HG02938 (cell line): ENCODE results near the gene ACTL7A.
"Not testable (repeated sequence)": the region's sequence is repeated elsewhere in the genome, so short reads cannot be mapped to it uniquely, and the experiment has no call there.

Source experiments
- ATAC-seq: cut with Tn5 transposase; IDR thresholded peaks from one replicate; pipeline ENCODE4 v1.9.1; 2021; ENCODE audit warnings: mild to moderate bottlenecking, moderate library complexity; ENCODE audit not compliant: unreplicated experiment

Gene ACTL7A, protein sequence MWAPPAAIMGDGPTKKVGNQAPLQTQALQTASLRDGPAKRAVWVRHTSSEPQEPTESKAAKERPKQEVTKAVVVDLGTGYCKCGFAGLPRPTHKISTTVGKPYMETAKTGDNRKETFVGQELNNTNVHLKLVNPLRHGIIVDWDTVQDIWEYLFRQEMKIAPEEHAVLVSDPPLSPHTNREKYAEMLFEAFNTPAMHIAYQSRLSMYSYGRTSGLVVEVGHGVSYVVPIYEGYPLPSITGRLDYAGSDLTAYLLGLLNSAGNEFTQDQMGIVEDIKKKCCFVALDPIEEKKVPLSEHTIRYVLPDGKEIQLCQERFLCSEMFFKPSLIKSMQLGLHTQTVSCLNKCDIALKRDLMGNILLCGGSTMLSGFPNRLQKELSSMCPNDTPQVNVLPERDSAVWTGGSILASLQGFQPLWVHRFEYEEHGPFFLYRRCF

DNA sequence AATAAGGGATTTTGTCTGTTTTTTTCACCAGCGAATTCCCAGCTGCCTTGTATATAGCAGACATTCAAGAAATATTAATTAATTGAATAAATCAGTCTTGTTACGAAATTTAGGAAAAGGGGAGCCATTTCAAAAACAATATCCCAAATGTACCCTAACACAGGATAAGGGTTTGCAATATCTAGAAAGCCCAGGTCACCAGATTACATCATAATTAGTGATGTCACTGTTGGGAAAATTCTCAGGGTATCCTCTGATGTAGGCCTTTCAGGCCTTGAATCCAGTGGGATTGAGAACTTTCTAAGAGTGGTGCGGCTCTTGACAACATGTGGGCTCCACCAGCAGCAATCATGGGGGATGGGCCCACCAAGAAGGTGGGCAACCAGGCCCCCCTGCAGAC lies at the start of gene ACTL7A:
Gene ACTL7A (plus strand): TSS at position 270 of the 400 bp plus-strand sequence. CDS start 57 bp downstream, at position 327.
- ATAC-seq: no peak

DNA sequence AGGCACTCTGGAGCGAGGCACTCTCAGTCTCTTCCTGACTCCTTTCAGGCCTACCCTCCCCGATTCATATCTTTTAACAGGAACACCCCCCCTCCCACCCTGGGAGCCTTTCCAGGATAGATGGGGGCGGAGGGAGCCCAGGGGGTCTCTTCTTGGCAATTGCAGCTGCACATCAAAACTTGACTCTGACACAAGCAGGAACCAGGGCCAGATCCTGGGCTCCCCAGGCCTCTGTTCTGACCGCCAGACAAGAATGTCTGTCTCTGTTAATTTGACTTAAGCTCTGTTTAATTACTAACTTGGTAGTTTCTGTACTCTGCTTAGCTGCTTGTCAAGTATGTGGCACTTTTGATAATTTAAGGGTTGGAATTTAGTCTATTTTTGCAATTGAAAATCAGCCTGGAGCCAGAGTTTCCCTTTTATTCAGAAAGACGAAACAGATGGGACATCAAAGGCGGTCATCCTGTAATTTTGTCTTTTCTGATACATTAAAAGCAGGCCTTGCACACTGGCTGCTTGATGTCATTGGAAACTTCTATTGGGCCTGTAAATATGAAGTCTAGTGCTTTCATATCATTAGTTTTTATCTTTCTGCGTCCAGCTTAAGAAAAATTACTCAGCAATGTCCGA lies 49.6 kb upstream of the ACTL7A start:
- ATAC-seq: no peak

DNA sequence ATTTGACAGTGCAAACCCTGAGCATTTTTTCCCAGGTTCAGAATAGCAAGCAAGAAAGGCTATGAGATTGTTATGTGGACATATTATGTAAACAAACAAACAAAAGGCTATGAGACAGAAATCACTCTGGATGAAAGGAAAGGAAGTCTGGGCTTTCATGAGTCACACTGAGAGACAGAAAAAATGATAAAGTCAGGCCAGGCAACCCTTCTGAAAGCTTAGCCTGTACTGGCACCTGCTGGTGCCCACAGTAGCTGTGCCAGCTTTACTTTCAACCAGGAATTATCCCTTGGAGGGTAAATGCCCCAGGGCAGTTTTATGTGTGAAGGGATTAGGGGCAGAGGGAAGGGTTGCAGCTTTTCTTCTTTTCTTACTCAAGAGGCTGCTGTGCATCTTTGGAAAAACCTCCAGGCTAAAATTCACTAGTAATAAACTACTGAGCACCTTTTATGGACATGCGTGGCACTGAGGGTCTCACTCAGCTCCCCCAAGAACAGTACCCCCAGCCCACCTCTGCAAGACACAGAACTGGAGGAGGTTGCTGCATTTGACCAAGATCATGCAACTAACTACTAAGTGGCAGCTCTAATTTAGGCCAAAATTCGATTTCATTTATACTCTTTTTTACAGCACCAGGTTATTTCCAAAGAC lies 48.0 kb upstream of the ACTL7A start:
- ATAC-seq: no peak

DNA sequence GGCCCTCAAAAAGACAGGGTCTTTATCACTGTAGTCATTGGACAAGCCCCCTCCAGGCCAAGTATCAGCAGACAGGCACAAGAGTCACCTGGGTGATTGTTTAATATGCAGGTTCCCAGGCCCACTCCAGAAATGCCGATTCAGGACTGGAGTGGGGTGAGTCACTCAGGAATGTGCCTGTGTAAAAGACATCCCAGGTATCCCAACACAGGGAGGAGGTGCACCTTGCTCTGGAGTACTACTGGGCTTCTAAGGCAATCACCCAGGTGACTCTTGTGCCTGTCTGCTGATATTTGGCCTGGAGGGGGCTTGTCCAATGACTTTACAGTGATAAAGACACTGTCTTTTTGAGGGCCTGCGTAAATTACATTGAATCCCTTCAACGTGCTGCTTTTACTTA lies 46.9 kb upstream of the ACTL7A start:
- no peak for ATAC-seq

DNA sequence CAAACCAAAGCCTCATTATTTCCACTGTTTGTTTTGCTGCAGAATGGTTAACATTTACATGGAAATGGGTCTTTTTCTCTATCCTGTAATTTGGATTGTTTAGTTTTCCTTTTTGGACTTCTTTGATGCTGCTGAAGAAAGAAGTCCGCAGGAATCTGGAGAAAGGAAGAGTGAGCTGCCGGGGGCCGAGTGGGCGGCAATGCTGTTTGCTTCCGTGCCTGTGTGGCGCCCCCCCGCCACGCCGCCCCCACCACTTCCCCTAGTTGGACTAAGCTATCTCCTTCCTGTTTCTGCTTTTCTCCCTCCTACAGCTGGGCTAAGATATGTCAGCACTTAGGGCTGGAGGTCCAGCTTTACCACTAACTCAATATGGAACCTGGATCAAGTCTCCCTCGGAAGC lies 46.0 kb upstream of the ACTL7A start:
- ATAC-seq: no peak

DNA sequence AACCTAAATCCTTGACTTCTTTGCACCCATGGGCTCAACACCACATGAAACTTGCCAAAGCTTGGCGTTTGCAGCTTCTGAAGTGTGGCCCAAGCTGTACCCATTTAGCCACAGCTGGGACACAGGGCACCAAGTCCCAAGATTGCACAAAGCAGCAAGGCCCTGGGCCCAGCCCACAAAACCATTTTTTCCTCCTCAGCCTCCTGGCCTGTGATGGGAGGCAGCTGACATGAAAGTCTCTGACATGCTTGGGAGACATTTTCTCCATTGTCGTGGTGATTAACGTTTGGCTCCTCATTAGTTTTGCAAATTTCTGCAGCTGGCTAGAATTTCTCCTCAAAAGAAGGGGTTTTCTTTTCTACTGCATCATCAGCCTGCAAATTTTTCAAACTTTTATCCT lies 38.2 kb upstream of the ACTL7A start:
- ATAC-seq: no peak

DNA sequence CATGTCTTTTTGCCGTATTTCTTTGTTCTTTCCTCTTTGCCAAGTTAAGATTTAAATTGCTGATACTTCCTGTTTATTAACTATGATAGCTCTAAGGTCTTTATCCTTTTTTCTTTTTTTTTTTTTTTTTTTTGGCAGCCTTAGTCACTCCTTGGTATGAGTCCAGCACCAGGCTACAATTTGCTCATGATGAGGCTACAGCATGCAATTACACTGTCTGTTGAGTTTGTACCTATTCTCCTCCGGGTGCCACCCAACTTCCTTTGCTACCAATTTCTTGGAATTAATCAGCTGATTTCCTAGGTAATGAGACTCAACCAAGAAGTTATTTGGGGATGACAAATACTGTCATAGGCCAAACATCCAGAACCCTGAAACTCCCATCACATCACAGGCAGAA lies 31.8 kb upstream of the ACTL7A start:
- ATAC-seq: no peak

DNA sequence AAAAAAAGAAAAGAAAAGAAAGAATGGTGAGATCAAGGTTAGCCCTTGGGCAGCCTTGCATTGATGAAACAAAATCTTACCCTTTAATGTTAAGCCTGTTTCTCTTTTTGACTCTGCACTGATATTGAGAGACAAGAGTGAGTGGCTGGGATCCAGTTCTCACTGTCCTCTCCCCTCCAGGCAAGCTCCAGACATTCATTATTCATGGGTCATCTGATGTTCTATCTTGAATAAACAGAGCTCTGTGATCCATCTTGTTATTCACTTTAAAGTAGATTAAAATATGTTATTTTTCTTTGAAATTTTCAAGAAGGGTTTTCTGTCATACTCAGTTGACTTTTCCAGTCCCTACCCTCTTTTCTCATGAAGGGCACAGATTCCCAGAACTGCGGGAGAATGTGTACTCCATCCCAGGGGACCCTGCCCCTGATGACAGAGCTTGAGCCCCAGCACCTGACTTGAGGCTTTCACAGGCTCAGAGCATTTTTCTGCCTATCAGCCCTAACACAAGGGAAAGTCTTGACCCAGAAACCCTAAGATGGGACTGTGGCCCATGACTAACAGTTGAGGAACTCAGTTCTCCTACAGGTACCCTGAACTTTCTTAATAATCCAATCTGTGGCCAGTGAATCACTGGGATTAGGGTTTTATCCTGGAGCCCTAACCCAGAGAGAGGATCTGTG lies 30.4 kb upstream of the ACTL7A start:
- no peak for ATAC-seq

DNA sequence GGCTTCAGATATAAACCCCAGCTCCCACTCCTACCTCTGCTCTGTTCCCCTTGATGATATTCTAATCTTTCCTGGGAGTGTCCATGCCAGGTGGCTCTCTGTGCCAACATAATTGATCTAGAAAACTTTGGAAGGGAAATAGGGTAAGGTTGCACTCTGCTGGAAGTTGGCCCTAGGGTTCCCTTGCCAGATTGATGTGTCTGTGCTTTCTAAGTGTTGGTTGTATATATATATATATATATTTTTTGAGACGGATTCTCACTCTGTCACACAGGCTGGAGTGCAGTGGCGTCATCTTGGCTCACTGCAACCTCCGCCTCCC lies 29.9 kb upstream of the ACTL7A start:
- ATAC-seq: no peak

DNA sequence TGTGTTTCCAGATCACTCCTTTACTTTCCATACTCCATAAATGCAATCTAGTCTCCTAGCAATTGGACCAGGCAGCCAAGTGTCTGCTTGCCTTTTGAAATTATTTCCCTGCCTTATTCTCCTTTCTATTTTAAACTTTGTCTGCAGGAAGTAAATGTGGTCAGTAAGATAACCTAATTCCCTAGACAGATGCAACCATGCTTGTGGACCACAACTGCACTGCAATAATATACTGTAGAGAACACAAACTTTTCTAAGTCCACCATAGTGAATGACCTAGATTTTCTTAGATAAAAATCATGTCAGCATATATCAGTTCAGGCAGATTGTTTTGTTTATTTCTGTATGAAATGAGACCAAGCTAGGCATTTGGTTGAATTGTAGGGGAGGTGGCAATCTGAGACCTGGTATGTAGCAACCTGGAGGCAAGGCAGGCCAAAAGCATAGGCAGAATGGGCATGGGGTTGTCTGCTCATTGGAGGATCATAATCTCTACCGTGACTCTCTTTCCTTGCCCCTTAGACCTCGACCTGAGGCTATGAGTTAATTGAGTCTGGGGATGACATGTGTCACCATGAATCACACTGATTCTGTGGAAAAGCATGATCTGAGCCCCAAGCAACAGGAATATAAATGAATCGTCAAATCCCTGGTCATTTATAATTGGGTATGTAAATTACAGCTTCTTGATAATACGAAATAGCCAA lies 27.0 kb upstream of the ACTL7A start:
- no peak for ATAC-seq

DNA sequence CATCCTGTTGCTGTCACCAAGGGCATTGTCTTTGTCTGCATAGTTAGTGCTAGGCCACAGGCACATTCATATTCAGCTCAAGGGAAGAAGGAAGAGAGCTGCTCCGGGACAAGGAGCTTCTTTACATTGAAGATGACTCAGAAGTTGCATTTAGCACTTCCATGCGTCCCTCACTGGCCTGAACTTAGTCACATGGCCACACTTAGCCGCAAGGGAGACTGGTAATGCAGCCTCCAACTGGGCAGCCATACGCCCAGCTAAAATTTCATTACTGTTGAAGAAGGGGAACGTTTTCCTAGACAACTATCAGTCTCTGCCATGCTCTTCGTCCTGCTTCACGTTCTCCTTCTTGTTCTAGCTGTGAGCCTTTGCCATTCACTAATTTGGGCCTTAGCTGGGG lies 26.2 kb upstream of the ACTL7A start:
- ATAC-seq: no peak

DNA sequence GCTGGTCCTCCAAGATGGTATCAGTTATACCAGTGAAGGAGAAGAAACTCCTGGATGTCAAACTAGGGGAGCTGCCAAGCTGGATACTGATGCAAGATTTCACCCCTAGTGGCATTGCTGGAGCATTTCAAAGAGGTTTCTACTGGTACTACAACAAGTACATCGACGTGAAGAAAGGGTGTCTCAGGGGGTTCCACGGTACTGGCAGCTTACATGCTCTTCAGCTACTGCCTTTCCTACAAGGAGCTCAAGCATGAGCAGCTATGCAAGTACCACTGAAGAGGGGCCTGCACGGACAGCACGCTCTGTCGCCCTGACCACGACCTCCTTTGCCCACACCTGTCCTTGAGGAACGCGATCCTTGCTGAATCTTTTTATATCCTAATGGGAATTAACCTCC lies 25.7 kb upstream of the ACTL7A start:
- no peak for ATAC-seq

DNA sequence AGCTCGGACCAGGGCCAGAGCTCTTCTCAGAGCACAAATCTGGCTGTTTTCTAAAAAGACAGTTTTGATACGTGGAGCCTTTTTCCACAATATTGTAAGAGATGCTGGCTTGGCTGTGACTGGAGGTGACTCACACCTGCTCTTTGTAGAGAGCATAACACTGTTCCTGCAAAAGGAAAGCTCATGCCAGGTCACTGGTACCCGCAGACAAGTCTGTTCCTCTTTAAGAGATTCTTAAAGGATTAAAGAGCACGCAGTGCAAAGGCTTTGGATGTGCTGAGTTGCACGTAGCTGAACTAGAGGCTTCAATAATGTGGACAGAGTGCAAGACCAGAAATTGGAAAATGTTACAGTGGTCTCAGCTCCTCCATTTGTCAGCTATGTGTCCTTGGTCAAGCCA lies 25.3 kb upstream of the ACTL7A start:
- ATAC-seq: no peak

DNA sequence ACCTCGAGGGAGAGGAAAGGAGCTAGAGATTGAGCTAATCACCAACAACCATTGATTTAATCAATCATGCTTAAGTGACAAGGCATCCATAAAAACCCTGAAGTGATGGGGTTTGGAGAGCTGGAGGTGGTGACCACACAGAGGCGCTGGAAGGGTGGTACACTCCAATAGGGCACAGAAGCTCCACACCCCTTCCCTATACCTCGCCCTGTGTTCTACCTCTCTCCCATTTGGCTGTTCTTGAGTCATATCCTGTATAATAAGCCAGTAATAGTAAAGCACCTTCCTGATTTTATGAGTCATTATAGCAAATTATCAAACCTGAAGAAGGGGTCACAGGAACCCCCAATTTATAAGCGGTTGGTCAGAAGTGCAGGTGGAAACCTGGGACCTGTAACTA lies 24.5 kb upstream of the ACTL7A start:
- ATAC-seq: no peak

DNA sequence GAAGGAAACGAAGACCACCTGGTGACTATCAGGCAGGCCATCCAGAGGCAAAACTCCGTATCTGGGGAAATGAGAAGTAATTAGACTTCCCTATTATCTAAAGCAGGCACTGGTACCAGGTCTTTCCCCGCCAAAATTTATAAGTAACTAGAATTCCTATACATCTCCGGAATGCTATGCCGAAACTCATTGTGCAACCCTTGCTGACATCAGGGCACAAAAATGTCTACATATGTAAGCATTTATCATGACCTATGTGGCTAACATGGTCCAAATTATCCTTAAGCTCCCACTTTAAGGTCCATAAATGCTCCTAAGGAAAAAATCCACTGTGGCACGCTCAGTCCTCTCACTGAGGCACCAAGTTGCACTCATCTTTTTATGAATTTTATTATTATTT lies 24.0 kb upstream of the ACTL7A start:
- ATAC-seq: no peak

DNA sequence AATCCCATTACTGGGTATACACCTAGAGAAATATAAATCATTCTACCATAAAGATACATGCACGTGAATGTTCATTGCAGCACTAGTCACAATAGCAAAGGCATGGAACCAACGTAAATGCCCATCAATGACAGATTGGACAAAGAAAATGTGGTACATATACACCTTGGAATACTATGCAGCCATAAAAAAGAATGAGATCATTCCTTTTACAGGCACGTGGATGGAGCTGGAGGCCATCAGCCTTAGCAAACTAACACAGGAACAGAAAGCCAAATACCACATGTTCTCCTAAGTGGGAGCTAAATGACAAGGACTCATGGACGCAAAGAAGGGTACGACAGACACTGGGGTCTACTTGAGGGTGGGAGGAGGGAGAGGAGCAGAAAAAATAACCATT lies 22.5 kb upstream of the ACTL7A start:
- ATAC-seq: not testable (repeated sequence)

DNA sequence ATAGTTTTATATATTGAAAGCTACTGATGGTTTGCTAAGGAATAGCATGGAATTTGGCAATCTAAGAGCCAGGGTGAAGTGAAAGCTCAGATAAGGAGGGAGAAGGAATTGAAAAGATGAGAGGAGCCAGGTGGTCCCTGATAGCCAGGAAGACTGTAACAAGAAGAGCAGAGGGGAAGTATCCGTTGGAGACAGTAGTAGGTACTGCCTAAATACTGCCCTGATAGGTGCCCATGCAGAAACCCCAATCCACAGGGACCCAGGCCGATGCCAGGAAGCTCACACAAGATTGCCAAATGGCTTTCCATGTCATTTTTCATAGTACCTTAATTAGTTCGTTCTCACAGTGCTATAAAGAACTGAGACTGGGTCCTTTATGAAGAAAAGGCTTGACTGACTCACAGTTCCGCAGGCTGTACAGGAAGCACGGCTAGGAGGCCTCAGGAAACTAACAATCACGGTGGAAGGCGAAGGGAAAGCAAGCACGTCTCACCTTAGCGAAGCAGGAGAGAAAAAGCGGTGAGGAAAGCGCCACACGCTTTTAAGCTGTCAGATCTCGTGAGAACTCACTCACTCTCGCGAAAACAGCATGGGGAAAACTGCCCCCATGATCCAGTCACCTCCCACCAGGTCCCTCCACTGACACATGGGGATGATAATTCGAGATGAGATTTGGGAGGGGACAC lies 19.3 kb upstream of the ACTL7A start:
- ATAC-seq: no peak

DNA sequence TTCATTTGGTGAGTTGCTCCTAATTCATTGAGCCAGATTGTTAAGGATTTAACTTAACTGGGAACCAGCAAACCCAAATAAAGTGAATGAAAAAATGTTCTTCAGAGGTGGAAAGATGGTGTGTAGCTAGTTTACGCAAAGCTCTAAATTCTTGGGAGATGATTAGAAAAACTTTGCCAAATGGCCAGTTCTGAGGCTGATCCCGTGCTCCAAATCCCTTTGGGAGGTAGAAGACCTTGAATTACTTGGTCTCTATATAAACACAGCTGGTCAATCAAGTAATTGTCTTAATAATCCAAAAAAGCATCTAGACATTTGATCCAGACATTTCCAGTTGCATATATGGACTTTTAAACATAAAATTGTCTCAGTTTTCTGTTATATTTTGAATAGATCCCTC lies 17.7 kb upstream of the ACTL7A start:
- ATAC-seq: no peak

DNA sequence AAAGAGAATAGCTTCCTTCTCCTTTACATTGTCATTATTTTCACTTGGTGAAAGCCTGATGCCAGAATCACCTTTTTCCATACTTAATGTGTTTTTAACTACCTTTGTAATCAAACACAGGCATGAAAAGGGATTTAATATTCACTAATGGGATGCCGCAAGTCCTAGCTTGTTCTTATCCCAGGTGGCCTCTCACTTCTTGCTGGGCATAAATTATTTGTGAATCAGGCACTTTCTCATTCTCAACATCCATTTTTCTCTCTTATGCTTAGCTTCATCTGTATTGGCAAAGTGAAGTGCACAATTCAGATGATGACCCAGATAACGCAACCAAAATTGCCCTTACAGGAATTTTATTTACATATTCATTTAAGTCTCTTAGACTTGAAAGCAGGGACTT lies 17.2 kb upstream of the ACTL7A start:
- ATAC-seq: no peak

DNA sequence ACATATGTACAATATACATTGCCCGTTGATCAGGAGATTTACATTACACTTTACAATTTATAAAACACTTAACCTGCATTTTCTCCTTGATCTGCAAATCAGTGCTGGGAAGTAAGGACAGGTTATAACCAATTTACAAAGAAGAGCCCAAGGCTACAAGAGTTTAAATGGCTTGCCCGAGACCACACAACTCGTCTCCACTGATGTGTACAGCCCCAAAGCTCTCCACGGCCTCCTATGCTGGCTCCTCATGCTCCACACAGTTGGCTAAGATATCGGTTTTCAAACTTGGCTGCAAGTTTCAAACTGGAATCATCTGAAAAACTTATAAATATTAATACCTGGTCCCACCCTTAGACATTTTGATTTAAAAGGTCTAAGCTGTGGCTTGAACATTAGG lies 16.6 kb upstream of the ACTL7A start:
- ATAC-seq: no peak

DNA sequence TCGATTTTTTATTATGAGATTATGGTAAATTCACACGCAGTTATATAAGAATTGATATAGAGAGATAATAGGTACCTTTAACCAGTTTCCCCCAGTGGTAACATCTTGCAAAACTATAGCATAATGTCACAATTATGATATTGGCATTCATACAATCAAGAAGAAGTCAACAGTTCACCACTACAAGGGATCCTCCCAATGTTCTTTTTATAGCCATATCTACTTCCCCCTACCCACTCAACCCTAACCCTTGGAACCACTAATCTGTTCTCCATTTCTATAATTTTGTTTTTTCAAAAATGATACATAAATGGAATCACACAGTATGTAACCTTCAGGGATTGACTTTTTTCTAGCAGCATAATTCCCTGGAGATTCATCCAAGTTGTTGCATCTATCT lies 16.1 kb upstream of the ACTL7A start:
- no peak for ATAC-seq
